Midbrain (tissue), 1 donor: Measurements from ENCODE around the gene MYL6B.
"Not testable (repeated sequence)": the region's sequence is repeated elsewhere in the genome, so short reads cannot be mapped to it uniquely, and the experiment has no call there.

ENCODE experiments used
- DNase-seq: peaks from one replicate; lab custom pipeline; 2025; lab: John Stamatoyannopoulos, UW

The MYL6B gene

GRCh38 chr12:56153678-56154065 is 1.3 kb downstream of the MYL6B start:
- no peak for DNase-seq

DNA sequence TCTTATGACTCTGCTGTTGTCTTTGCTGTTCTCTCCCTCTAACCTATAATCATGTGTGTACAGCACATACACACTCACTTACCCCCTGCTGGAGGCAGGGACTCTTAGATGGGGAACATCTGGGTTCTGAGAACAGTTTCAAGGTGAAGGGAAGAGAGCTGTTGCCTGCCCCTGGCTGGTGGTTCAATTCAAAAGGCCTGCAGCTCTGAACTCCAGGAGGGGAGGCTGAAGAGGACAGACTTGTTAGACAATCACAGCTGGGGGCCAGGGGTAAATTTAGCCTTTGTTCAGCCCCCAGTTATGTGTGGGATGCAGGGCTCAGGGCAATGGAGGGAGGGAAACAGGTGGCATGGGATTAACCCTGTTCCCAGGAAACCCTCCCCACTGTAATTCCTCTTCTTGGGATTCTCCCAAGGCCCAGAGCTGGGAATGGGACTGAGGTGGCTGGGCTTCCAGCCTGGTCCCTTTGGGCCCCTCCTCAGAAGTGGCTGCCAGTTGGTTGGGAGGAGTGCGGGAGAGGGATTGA is 1.9 kb downstream of the MYL6B start:
- DNase-seq: no peak

DNA sequence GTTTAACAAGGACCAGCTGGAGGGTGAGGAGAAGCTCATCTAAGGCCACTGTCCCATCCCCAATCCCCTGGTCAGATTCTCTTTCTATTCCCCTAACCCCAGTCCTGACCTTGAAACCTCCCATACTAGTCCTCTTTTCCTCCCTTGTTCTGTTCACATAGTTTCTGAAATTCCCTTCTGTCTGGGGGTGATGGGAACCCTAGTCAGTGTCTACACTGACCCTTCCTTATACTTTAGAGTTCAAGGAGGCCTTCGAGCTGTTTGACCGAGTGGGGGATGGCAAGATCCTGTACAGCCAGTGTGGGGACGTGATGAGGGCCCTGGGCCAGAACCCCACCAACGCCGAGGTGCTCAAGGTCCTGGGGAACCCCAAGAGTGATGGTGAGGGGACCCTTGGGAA is 2.4 kb downstream of the MYL6B start:
- no peak for DNase-seq

DNA sequence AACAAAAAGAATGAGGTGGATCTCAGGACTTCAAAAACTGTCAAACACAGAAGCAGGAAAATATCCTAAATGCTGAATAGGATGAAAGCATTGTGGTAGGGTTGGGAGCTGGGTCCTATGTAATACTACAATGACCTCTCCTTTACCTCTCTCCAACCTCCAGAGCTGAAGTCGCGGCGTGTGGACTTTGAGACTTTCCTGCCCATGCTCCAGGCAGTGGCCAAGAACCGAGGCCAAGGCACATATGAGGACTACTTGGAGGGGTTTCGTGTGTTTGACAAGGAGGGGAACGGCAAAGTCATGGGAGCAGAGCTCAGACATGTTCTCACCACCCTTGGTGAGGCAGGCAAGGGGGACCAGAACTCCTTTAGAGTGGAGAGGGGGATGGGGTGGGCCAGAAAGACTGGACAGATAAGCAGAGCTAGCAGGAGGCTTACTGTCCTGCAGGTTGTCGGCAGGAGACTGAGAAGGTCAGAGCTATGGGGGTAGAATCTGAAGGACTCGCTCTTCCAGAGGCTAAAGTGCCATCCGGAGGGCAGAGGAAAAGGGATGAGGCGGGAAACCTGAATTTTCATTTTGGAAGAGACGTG is 3.0 kb downstream of the MYL6B start:
- DNase-seq: no peak

DNA sequence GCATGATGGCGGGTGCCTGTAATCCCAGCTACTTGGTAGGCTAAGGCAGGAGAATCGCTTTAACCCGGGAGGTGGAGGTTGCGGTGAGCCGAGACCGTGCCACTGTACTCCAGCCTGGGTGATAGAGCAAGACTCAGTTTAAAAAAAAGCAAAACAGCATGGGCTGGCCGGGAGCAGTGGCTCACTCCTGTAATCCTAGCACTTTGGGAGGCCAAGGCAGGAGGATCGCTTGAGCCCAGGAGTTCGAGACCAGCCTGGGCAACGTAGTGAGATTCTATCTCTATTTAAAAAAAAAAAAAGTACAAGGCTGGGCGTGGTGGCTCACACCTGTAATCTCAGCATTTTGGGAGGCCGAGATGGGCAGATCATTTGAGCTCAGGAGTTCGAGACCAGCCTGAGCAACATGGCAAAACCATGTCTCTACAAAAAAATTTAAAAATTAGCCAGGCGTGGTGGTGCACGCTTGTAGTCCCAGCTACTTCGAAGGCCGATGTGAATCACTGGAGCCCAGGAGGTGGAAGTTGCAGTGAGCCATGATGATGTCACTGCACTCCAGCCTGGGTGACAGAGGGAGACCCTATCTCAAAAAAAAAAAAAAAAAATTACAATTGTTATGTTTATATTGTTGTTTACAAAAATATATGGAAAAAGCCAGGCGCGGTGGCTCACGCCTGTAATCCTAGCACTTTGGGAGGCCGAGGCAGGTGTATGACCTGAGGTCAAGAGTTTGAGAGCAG is 4.2 kb downstream of the MYL6B start:
- not testable (repeated sequence) for DNase-seq

DNA sequence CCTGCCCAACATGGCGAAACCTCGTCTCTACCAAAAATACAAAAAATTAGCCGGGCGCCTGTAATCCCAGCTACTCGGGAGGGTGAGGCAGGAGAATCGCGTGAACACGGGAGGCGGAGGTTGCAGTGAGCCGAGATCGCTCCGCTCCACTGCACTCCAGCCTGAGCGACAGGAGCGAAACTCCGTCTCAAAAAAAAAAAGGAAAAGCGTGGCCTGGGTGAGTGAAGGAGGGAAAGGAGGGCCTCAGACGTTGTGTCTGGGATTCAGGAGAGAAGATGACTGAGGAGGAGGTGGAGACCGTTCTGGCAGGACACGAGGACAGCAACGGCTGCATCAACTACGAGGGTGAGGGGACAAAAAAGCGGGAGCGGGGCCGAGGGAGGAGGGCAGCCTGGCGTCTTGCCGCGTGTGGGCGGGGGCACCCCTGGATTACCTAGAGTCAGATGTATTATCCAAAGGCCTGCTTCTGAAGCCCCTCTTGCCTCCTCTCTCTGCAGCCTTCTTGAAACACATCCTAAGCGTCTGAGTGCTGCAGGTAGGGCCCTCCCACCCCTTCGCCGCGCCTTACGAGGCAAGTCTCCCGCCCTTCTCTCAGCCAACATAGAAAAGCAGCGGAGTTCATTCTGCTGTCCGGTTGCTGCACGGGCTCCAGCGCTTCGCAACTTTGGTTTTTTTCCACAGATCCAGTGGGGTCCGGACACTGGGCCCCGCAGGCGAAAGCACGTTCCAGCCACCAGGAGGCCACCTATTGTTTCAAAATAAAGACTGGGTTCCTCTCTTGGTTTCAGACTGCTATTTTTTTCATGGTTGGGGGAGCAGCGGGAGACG is 5.0 kb downstream of the MYL6B start:
- DNase-seq: peak; percentile 70

- peak; percentile 98 for DNase-seq
Measured at GRCh38 chr12:56158029-56158925, 5.9 kb downstream of the MYL6B start, which contains the start of gene MYL6. TSS of gene MYL6 (plus strand) at chr12:56158359. CDS start at chr12:56158402, 43 bp downstream.

GRCh38 chr12:56158926-56159461 is 6.6 kb downstream of the MYL6B start:
- peak; percentile 28 for DNase-seq

- DNase-seq: no peak
Measured at GRCh38 chr12:56159482-56160192, 7.2 kb downstream of the MYL6B start.

DNA sequence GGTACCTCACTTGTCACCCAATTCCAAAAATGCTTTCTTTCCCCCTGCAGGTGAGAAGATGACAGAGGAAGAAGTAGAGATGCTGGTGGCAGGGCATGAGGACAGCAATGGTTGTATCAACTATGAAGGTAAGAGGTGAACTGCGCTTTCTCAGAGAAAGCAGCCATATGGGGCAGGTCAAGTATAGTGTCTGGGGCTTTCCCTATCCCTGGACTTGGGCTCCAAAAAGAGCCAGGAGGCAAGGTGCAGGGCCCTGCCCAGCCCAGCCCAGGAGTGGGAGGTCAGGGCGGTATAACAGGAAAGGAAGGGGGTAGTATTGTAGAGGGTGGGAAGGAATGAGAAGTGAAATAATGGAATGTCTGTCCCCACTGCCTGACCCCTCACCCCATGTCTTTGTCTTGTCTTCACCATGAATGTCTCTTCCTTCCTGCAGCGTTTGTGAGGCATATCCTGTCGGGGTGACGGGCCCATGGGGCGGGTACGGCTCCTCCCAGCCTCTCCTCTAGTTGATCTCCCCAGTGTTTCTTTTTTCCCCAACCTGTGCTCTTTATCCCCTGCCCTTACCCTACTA is 7.9 kb downstream of the MYL6B start:
- no peak for DNase-seq

GRCh38 chr12:56160894-56161689 is 8.7 kb downstream of the MYL6B start:
- DNase-seq: no peak

GRCh38 chr12:56161690-56162351 is 9.4 kb downstream of the MYL6B start:
- DNase-seq: no peak

DNA sequence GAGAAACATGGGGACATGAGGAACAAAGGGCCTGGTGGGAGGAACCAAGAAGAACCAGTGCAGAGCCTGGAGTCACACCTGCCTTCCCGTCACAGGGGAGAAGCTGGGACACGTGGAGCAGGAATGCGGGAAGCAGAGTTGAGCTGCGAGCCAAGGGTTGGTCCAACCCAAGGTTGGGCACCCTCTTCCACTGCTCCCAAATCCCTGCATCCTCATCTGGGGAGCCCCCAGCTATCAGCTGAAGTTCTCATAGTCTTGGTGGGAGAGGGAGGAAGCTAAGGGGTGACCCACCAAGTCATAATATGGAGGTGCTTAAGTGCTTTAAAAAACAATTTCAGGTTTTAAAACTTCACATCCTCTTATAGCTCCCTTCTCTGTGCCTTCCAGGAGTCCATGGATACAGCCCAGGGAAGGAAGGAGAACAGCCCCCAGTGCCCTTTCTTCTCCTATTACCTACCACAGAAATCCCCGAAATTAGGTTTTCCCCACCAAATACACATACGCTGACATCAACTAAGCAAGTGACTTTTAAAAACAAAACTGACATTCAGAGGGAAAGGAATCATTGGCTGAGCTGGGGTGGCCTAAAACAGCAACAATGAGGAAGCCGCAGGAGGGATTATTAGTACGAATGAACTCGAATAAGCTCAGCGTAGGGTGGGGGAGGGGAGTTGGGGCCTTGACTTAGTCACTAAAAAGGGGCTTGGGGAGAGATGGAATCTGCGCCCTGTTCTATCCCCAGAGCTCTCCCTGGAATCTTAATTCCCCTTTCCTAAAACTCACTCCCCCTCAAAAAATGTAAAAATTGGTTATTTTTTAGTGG is 10.3 kb downstream of the MYL6B start:
- DNase-seq: no peak

DNA sequence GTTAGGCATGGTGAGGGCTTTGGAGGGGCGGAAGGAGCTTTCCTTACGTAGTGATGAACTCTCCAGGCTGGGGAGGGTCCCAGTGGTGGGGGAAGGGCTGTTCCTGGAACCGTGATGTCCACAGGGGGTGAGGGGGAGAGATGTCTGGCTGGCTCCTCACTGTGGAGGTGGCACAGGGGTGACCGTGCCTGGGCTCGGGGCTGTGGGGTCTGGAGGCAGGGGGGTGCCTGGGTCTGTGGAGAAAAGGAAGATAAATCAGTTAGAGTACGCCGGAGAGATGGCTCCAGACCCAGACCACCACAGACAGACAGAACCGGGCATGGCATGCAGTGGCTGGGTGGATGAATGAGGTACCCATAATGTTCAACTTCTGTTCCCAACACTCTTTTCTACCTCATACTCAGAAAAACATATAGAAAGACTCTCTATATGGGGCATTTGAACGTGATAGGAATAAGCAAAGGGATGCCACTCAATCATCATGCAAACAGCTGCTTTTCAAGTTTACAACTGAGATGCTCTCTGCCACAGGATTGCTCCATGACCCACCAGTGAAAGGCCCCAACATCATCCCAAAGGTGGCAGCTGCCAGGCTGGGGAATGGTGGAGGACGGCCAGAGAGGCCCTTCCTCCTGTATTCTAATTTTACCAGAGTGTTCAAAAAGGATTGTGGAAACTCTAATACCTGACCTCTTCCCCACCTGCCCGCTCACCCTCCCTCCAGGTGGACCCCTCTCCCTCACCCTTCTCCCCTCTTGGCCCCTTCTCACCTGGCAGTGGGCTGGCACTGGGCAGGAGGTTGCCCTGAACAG is 11.4 kb downstream of the MYL6B start:
- no peak for DNase-seq

GRCh38 chr12:56164345-56164729 is 11.9 kb downstream of the MYL6B start:
- no peak for DNase-seq

- no peak for DNase-seq
Measured at GRCh38 chr12:56165369-56165768, 13.0 kb downstream of the MYL6B start.

DNA sequence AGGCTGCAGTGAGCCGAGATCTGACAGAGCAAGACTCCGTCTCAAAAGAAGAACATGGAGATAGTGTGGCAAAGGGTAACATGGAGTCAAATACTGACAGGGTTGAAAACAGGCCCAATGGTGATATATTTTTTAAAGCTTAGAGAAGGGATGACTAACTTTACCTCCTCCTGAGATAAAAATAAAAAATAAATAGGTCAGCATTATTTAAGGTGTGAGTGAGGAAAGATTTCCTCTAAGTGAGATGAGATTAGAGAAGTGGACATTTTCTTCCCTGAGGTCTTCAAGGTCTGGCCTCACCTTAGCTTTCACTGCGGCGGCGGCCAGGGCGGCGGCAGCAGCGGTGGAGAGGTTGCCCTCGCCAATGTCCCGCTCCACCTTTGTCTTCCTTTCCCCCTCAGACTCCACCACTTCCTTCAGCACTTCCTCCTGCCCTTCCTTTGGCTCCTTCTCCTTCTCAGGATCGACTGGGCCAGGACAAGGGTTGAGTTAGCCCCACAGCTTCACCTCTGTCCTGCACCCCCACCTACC is 16.9 kb downstream of the MYL6B start:
- no peak for DNase-seq
